GM19240 (cell line): ENCODE data around the gene TMEM123.

ENCODE experiments used
- DNase-seq: peaks from one replicate; pipeline ENCODE4 v3.0.0; 2011; ENCODE audit warnings: low spot score; ENCODE audit not compliant: insufficient read length

Gene TMEM123

GRCh38 chr11:102426570-102426969 lies 26.0 kb downstream of the TMEM123 start:
- DNase-seq = no peak

- DNase-seq = no peak
Measured at GRCh38 chr11:102426000-102426399, 26.6 kb downstream of the TMEM123 start.

GRCh38 chr11:102423936-102424335 lies 28.6 kb downstream of the TMEM123 start:
- DNase-seq = no peak

- DNase-seq = no peak
Measured at GRCh38 chr11:102422817-102423712, 29.5 kb downstream of the TMEM123 start.

- DNase-seq = no peak
Measured at GRCh38 chr11:102421261-102421660, 31.3 kb downstream of the TMEM123 start.

- DNase-seq = no peak
Measured at GRCh38 chr11:102420547-102420946, 32.0 kb downstream of the TMEM123 start.

- no peak for DNase-seq
Measured at GRCh38 chr11:102419181-102419580, 33.4 kb downstream of the TMEM123 start.

- no peak for DNase-seq
Measured at GRCh38 chr11:102416976-102417375, 35.6 kb downstream of the TMEM123 start.

GRCh38 chr11:102415304-102415916 lies 37.2 kb downstream of the TMEM123 start:
- no peak for DNase-seq

- DNase-seq = no peak
Measured at GRCh38 chr11:102414559-102414958, 38.0 kb downstream of the TMEM123 start.

- DNase-seq = no peak
Measured at GRCh38 chr11:102413497-102413896, 39.1 kb downstream of the TMEM123 start.

- DNase-seq = no peak
Measured at GRCh38 chr11:102411142-102411541, 41.4 kb downstream of the TMEM123 start.

GRCh38 chr11:102410382-102410784 lies 42.2 kb downstream of the TMEM123 start:
- no peak for DNase-seq

GRCh38 chr11:102408339-102408738 lies 44.2 kb downstream of the TMEM123 start:
- no peak for DNase-seq

- no peak for DNase-seq
Measured at GRCh38 chr11:102407901-102408300, 44.7 kb downstream of the TMEM123 start.

- no peak for DNase-seq
Measured at GRCh38 chr11:102406099-102406498, 46.5 kb downstream of the TMEM123 start.

- no peak for DNase-seq
Measured at GRCh38 chr11:102405501-102405900, 47.1 kb downstream of the TMEM123 start.

GRCh38 chr11:102402548-102402947 lies 50.0 kb downstream of the TMEM123 start:
- no peak for DNase-seq

GRCh38 chr11:102401905-102402304 lies 50.7 kb downstream of the TMEM123 start:
- DNase-seq = no peak

GRCh38 chr11:102400603-102401002 lies 52.0 kb downstream of the TMEM123 start:
- no peak for DNase-seq

- DNase-seq = no peak
Measured at GRCh38 chr11:102399189-102399588, 53.4 kb downstream of the TMEM123 start.

- no peak for DNase-seq
Measured at GRCh38 chr11:102398297-102398696, 54.3 kb downstream of the TMEM123 start.
